HCT116 (cell line): ENCODE data around the gene TBC1D13.
"Not testable (repeated sequence)": the region's sequence is repeated elsewhere in the genome, so short reads cannot be mapped to it uniquely, and the experiment has no call there.

Experiments used
- CEBPB ChIP-seq: IDR thresholded peaks from 2 replicates; pipeline ENCODE4 v1.6.1; 2012; ENCODE audit warnings: low read depth
- EZH2 ChIP-seq: fragments of 200-600 bp; sonication (generic); IDR thresholded peaks from 2 replicates; pipeline ENCODE4 v1.6.1; 2017; ENCODE audit warnings: antibody characterized with exemption, mixed run types
- EZH2phosphoT487 ChIP-seq: fragments of 200-600 bp; IDR thresholded peaks from 2 replicates; pipeline ENCODE4 v1.6.1; 2018; ENCODE audit warnings: antibody characterized with exemption, borderline replicate concordance
- FOSL1 ChIP-seq: IDR thresholded peaks from 2 replicates; pipeline ENCODE4 v1.6.1; 2012; ENCODE audit warnings: low read depth
- POLR2A ChIP-seq: IDR thresholded peaks from 2 replicates; pipeline ENCODE4 v1.7.0; 2011; ENCODE audit warnings: borderline replicate concordance; ENCODE audit not compliant: insufficient read depth, insufficient read length; ENCODE audit errors: extremely low read depth
- POLR2AphosphoS5 ChIP-seq: IDR thresholded peaks from 2 replicates; pipeline ENCODE4 v1.6.1; 2011; ENCODE audit warnings: mild to moderate bottlenecking, low read depth, low read length, moderate library complexity
- RAD21 ChIP-seq: IDR thresholded peaks from 2 replicates; pipeline ENCODE4 v1.6.1; 2012; ENCODE audit warnings: low read depth, mild to moderate bottlenecking
- YY1 ChIP-seq: IDR thresholded peaks from 2 replicates; pipeline ENCODE4 v1.6.1; 2011; ENCODE audit warnings: low read length, low read depth, moderate library complexity, mild to moderate bottlenecking; ENCODE audit not compliant: insufficient replicate concordance; ENCODE audit errors: extremely low read depth
- ZFX ChIP-seq: fragments of 450-650 bp; IDR thresholded peaks from 2 replicates; pipeline ENCODE4 v1.6.1; 2017
- ZNF274 ChIP-seq: fragments of 200-500 bp; sonication (Bioruptor generic); IDR thresholded peaks from 2 replicates; pipeline ENCODE4 v1.6.1; 2014; ENCODE audit warnings: mild to moderate bottlenecking, low read depth, low read length, inconsistent platforms
- TF ChIP-seq, protein P1 (sequence below), 3 experiments: fragments of 200-600 bp in 1 of 3; sonication (generic) in 1 of 3; IDR thresholded peaks in 2 of 3; conservative IDR thresholded peaks in 1 of 3; 2 replicates each; pipeline ENCODE4 v1.5.1; 2012 to 2017; ENCODE audit warnings: low read depth in 2 of 3, low read length in 2 of 3, antibody characterized with exemption in 1 of 3, borderline replicate concordance in 1 of 3, control low read depth in 1 of 3, mild to moderate bottlenecking in 1 of 3, mixed read lengths in 1 of 3, mixed run types in 1 of 3, moderate library complexity in 1 of 3; ENCODE audit not compliant: insufficient read depth in 1 of 3
- TF ChIP-seq, protein P2 (sequence below): IDR thresholded peaks from 2 replicates; pipeline ENCODE4 v1.6.1; 2012; ENCODE audit warnings: low read depth
- TF ChIP-seq, protein P3 (sequence below): IDR thresholded peaks from 2 replicates; pipeline ENCODE4 v1.6.1; 2012

DNA sequence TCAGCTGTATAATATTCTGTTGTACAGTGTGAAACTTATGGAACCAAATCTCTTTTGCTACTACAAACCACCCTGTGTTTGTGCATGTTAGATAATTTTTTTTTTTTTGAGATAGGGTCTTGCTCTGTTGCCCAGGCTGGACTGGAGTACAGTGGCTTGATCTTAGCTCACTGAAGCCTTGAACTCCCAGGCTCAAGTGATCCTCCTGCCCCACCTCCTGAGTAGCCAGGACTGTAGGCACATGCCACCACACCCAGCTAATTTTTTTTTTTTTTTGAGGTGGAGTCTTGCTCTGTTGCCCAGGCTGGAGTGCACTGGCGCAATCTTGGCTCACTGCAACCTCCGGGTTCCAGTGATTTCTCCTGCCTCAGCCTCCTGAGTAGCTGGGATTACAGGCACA is 7.9 kb downstream of the TBC1D13 start:
- TF ChIP-seq, protein P1, sequence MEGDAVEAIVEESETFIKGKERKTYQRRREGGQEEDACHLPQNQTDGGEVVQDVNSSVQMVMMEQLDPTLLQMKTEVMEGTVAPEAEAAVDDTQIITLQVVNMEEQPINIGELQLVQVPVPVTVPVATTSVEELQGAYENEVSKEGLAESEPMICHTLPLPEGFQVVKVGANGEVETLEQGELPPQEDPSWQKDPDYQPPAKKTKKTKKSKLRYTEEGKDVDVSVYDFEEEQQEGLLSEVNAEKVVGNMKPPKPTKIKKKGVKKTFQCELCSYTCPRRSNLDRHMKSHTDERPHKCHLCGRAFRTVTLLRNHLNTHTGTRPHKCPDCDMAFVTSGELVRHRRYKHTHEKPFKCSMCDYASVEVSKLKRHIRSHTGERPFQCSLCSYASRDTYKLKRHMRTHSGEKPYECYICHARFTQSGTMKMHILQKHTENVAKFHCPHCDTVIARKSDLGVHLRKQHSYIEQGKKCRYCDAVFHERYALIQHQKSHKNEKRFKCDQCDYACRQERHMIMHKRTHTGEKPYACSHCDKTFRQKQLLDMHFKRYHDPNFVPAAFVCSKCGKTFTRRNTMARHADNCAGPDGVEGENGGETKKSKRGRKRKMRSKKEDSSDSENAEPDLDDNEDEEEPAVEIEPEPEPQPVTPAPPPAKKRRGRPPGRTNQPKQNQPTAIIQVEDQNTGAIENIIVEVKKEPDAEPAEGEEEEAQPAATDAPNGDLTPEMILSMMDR (IDR thresholded peaks at IDR 0.05 in 2 of 3, conservative IDR thresholded peaks at IDR 0.05 in 1 of 3; ENCODE audit: borderline replicate concordance in 1 of 3, insufficient read depth in 1 of 3, low read depth in 2 of 3, low read length in 2 of 3): not testable (repeated sequence)
- not testable (repeated sequence) for TF ChIP-seq EZH2, EZH2phosphoT487, ZNF274, CEBPB, YY1, RAD21, POLR2A, FOSL1, POLR2AphosphoS5, ZFX
- TF ChIP-seq, protein P2, sequence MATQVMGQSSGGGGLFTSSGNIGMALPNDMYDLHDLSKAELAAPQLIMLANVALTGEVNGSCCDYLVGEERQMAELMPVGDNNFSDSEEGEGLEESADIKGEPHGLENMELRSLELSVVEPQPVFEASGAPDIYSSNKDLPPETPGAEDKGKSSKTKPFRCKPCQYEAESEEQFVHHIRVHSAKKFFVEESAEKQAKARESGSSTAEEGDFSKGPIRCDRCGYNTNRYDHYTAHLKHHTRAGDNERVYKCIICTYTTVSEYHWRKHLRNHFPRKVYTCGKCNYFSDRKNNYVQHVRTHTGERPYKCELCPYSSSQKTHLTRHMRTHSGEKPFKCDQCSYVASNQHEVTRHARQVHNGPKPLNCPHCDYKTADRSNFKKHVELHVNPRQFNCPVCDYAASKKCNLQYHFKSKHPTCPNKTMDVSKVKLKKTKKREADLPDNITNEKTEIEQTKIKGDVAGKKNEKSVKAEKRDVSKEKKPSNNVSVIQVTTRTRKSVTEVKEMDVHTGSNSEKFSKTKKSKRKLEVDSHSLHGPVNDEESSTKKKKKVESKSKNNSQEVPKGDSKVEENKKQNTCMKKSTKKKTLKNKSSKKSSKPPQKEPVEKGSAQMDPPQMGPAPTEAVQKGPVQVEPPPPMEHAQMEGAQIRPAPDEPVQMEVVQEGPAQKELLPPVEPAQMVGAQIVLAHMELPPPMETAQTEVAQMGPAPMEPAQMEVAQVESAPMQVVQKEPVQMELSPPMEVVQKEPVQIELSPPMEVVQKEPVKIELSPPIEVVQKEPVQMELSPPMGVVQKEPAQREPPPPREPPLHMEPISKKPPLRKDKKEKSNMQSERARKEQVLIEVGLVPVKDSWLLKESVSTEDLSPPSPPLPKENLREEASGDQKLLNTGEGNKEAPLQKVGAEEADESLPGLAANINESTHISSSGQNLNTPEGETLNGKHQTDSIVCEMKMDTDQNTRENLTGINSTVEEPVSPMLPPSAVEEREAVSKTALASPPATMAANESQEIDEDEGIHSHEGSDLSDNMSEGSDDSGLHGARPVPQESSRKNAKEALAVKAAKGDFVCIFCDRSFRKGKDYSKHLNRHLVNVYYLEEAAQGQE: not testable (repeated sequence)
- TF ChIP-seq, protein P3, sequence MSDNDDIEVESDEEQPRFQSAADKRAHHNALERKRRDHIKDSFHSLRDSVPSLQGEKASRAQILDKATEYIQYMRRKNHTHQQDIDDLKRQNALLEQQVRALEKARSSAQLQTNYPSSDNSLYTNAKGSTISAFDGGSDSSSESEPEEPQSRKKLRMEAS: not testable (repeated sequence)
